ENCODE data around the gene CENPN.

DNA sequence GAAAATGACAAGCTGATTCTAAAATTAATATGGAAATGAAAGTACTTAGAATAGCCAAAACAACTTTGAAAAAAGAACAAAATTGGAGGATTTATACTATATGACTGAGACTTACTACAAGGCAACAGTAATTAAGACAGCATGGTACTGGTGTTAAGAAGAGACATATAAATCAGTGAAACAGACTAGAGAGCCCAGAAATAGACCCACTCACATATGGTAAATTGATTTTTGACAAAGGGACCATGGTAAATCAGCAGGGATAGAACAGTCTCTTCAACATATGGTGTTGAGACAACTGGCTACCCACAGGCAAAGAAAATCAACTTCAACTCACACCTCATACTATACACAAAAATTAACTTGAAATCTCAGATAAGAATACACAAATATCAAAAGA is 13.2 kb upstream of the CENPN start:
- TF ChIP-seq, protein P1, sequence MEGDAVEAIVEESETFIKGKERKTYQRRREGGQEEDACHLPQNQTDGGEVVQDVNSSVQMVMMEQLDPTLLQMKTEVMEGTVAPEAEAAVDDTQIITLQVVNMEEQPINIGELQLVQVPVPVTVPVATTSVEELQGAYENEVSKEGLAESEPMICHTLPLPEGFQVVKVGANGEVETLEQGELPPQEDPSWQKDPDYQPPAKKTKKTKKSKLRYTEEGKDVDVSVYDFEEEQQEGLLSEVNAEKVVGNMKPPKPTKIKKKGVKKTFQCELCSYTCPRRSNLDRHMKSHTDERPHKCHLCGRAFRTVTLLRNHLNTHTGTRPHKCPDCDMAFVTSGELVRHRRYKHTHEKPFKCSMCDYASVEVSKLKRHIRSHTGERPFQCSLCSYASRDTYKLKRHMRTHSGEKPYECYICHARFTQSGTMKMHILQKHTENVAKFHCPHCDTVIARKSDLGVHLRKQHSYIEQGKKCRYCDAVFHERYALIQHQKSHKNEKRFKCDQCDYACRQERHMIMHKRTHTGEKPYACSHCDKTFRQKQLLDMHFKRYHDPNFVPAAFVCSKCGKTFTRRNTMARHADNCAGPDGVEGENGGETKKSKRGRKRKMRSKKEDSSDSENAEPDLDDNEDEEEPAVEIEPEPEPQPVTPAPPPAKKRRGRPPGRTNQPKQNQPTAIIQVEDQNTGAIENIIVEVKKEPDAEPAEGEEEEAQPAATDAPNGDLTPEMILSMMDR (IDR thresholded peaks at IDR 0.05): no peak
- no peak for TF ChIP-seq POLR2A (IDR thresholded peaks at IDR 0.05)
